ENCODE data around the gene S100B.

Gene S100B

DNA sequence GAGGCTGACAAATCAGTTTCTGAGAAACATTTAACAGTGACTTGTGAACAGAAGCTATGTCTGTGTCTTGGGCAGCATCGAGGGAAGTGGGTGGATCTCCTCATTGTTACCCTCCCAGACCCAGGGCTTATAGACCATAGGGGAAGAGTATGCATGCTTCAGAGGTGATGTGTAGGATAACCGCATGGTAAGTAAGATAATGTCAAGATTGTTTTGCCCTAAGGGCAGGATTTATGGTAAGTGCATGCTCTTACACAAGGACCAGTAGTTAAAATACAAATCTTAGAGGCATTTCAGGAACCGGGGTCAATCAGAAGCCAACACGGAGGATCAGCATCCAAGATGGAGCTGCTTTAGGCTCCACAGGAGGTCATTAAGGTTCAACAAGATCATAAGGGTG is 22.8 kb upstream of the S100B start:
- Histone ChIP-seq H4K8ac (ENCODE audit: low read depth, low read length) (no peak overlapping the region), H3K23ac (ENCODE audit: low read depth, low read length, poor library complexity) (no peak overlapping the region), H3K36me3 (replicated peaks in 1 of 2; ENCODE audit: control insufficient read depth in 2 of 2, insufficient read depth in 2 of 2, low read length in 2 of 2) (no peaks in the 10 kb centered on the region), H2AFZ (ENCODE audit: low read length) (no peak overlapping the region), H2AK5ac (ENCODE audit: low read depth, low read length) (no peak overlapping the region), H2BK120ac (ENCODE audit: low read depth, low read length) (no peak overlapping the region), H2BK5ac (ENCODE audit: low read length) (no peak overlapping the region), H4K91ac (ENCODE audit: low read depth, low read length, poor library complexity) (no peak overlapping the region), H3K4ac (ENCODE audit: low read length) (no peak overlapping the region), H3K27ac (replicated peaks; ENCODE audit: low read length) (no peak overlapping the region), H3K9ac (ENCODE audit: low read depth, low read length, poor library complexity) (no peak overlapping the region), H3K4me3 (ENCODE audit: low read length in 2 of 2) (no peak overlapping the region), H3K79me1 (ENCODE audit: low read depth, low read length) (no peaks in the 10 kb centered on the region), H3K18ac (ENCODE audit: low read length) (no peak overlapping the region), H2BK15ac (ENCODE audit: low read length) (no peak overlapping the region), H2BK12ac (ENCODE audit: low read length) (no peak overlapping the region), H3K9me3 (replicated peaks in 1 of 2; ENCODE audit: control insufficient read depth in 2 of 2, insufficient read depth in 1 of 2, low read depth in 1 of 2, low read length in 2 of 2) (peaks cover 16 to 38% of the 10 kb centered on the region in 2 donors), H3K4me1 (ENCODE audit: control insufficient read depth in 2 of 2, insufficient read depth in 1 of 2, low read depth in 1 of 2, low read length in 2 of 2) (peaks cover 2 to 3% of the 10 kb centered on the region in 2 donors), H3K4me2 (ENCODE audit: insufficient read depth, low read length, poor library complexity, severe bottlenecking) (no peak overlapping the region), H3K27me3 (ENCODE audit: control insufficient read depth in 3 of 3, insufficient read depth in 3 of 3, low read depth in 1 of 3, low read length in 3 of 3) (no peaks in the 10 kb centered on the region), H3K14ac (ENCODE audit: low read length) (no peak overlapping the region)
- no peak for DNase-seq (ENCODE audit: low spot score)
- WGBS, 2 donors (ENCODE audit: extremely low coverage in 2 of 2, insufficient read length in 2 of 2, insufficient replicate concordance in 1 of 2) = no CpG with 5 or more reads among the region's 4 CpGs

DNA sequence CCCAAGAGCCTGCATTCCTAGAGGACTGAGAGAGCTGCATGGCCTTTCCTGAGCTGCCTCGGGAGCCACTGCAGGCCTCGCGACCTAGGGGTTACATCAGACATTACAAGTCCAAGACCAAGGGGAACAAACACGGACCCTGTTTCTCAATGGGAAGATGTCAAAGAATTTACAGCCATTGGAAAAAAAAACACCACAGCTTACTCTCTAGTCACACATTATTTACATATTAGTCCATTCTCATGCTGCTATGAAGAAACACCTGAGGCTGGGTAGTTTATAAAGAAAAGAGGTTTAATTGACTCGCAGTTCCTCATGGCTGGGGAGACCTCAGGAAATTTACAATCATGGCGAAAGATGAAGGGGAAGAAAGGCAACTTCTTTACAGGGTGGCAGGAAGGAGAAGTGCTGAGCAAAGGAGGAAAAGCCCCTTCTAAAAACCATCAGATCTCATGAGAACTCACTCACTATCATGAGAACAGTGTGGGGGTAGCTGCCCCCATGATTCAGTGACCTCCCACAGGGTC is 22.2 kb upstream of the S100B start:
- Histone ChIP-seq H3K4ac (ENCODE audit: low read length) (no peak overlapping the region), H3K14ac (ENCODE audit: low read length) (no peak overlapping the region), H2AFZ (ENCODE audit: low read length) (no peak overlapping the region), H3K4me2 (ENCODE audit: insufficient read depth, low read length, poor library complexity, severe bottlenecking) (no peak overlapping the region), H3K23ac (ENCODE audit: low read depth, low read length, poor library complexity) (no peak overlapping the region), H3K27me3 (ENCODE audit: control insufficient read depth in 3 of 3, insufficient read depth in 3 of 3, low read depth in 1 of 3, low read length in 3 of 3) (no peaks in the 10 kb centered on the region), H3K9me3 (replicated peaks in 1 of 2; ENCODE audit: control insufficient read depth in 2 of 2, insufficient read depth in 1 of 2, low read depth in 1 of 2, low read length in 2 of 2) (peaks cover 16 to 38% of the 10 kb centered on the region in 2 donors), H3K9ac (ENCODE audit: low read depth, low read length, poor library complexity) (no peak overlapping the region), H3K27ac (replicated peaks; ENCODE audit: low read length) (no peak overlapping the region), H3K4me3 (ENCODE audit: low read length in 2 of 2) (no peak overlapping the region), H3K4me1 (ENCODE audit: control insufficient read depth in 2 of 2, insufficient read depth in 1 of 2, low read depth in 1 of 2, low read length in 2 of 2) (peaks cover 2 to 7% of the 10 kb centered on the region in 2 donors), H3K79me1 (ENCODE audit: low read depth, low read length) (no peaks in the 10 kb centered on the region), H2BK120ac (ENCODE audit: low read depth, low read length) (no peak overlapping the region), H2BK12ac (ENCODE audit: low read length) (no peak overlapping the region), H2AK5ac (ENCODE audit: low read depth, low read length) (peak overlapping the region; percentile 8), H3K36me3 (replicated peaks in 1 of 2; ENCODE audit: control insufficient read depth in 2 of 2, insufficient read depth in 2 of 2, low read length in 2 of 2) (no peaks in the 10 kb centered on the region), H4K91ac (ENCODE audit: low read depth, low read length, poor library complexity) (peak overlapping the region; percentile 67), H2BK5ac (ENCODE audit: low read length) (no peak overlapping the region), H3K18ac (ENCODE audit: low read length) (no peak overlapping the region), H2BK15ac (ENCODE audit: low read length) (no peak overlapping the region), H4K8ac (ENCODE audit: low read depth, low read length) (no peak overlapping the region)
- no CpG with 5 or more reads among the region's 6 CpGs for WGBS, 2 donors (ENCODE audit: extremely low coverage in 2 of 2, insufficient read length in 2 of 2, insufficient replicate concordance in 1 of 2)
- DNase-seq (ENCODE audit: low spot score) = no peak

DNA sequence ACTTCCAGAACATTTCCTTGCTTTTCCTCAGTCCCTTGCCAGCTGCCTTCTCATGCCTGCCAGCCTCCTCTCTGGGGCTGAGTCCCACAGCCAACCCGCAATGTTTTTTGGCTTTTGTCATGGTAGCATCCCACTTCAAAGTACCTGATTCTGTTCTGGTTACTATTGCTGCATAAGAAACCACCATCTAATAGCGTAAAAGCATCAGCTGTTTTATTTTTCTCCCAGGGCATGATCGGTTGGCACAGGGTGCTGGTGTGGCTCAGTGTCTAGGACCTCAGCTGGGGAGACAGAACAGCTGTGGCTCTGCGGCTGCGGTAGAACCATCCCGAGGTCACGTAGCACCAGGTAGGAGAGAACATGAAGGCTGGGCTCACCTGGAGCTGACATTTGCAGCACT is 21.7 kb upstream of the S100B start:
- Histone ChIP-seq H4K91ac (ENCODE audit: low read depth, low read length, poor library complexity) (peak overlapping the region; percentile 67), H3K27me3 (ENCODE audit: control insufficient read depth in 3 of 3, insufficient read depth in 3 of 3, low read depth in 1 of 3, low read length in 3 of 3) (no peaks in the 10 kb centered on the region), H3K36me3 (replicated peaks in 1 of 2; ENCODE audit: control insufficient read depth in 2 of 2, insufficient read depth in 2 of 2, low read length in 2 of 2) (no peaks in the 10 kb centered on the region), H3K4me3 (ENCODE audit: low read length in 2 of 2) (no peak overlapping the region), H3K9me3 (replicated peaks in 1 of 2; ENCODE audit: control insufficient read depth in 2 of 2, insufficient read depth in 1 of 2, low read depth in 1 of 2, low read length in 2 of 2) (peaks cover 16 to 38% of the 10 kb centered on the region in 2 donors), H3K79me1 (ENCODE audit: low read depth, low read length) (no peaks in the 10 kb centered on the region), H3K9ac (ENCODE audit: low read depth, low read length, poor library complexity) (no peak overlapping the region), H2BK5ac (ENCODE audit: low read length) (no peak overlapping the region), H2BK15ac (ENCODE audit: low read length) (no peak overlapping the region), H2BK120ac (ENCODE audit: low read depth, low read length) (no peak overlapping the region), H2AFZ (ENCODE audit: low read length) (no peak overlapping the region), H3K18ac (ENCODE audit: low read length) (no peak overlapping the region), H4K8ac (ENCODE audit: low read depth, low read length) (no peak overlapping the region), H3K4me2 (ENCODE audit: insufficient read depth, low read length, poor library complexity, severe bottlenecking) (no peak overlapping the region), H3K4me1 (ENCODE audit: control insufficient read depth in 2 of 2, insufficient read depth in 1 of 2, low read depth in 1 of 2, low read length in 2 of 2) (peaks cover 6 to 12% of the 10 kb centered on the region in 2 donors), H2AK5ac (ENCODE audit: low read depth, low read length) (peak overlapping the region; percentile 8), H3K27ac (replicated peaks; ENCODE audit: low read length) (no peak overlapping the region), H3K14ac (ENCODE audit: low read length) (no peak overlapping the region), H3K4ac (ENCODE audit: low read length) (no peak overlapping the region), H2BK12ac (ENCODE audit: low read length) (no peak overlapping the region), H3K23ac (ENCODE audit: low read depth, low read length, poor library complexity) (no peak overlapping the region)
- no peak for DNase-seq (ENCODE audit: low spot score)
- no CpG with 5 or more reads among the region's 7 CpGs for WGBS, 2 donors (ENCODE audit: extremely low coverage in 2 of 2, insufficient read length in 2 of 2, insufficient replicate concordance in 1 of 2)

DNA sequence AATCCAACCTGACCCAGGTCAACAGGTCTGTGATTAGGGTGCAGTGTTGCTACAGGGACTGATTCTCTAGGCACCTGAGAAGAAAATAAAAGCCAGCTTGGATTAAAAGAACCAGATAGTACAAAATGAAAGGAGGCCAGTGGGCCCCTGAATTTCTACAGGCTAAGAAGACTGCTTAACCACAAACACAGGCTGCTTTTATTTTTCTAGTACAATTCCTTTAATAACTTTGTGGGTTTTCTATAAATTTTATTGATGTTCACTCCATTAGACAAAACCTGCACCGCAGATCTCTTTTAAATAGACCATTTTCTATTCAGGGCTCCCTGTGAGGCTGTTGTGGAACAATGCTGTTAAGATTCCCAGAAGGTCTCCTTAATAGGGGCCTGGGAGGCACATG is 20.9 kb upstream of the S100B start:
- H3K4me3 ChIP-seq (ENCODE audit: low read length in 2 of 2) = no peak overlapping the region
- no peak overlapping the region for H4K8ac ChIP-seq (ENCODE audit: low read depth, low read length)
- H3K79me1 ChIP-seq (ENCODE audit: low read depth, low read length) = no peaks in the 10 kb centered on the region
- no peak overlapping the region for H3K14ac ChIP-seq (ENCODE audit: low read length)
- H3K9me3 ChIP-seq (replicated peaks in 1 of 2; ENCODE audit: control insufficient read depth in 2 of 2, insufficient read depth in 1 of 2, low read depth in 1 of 2, low read length in 2 of 2) = peaks cover 16 to 40% of the 10 kb centered on the region in 2 donors
- H3K18ac ChIP-seq (ENCODE audit: low read length) = no peak overlapping the region
- H4K91ac ChIP-seq (ENCODE audit: low read depth, low read length, poor library complexity) = no peak overlapping the region
- DNase-seq (ENCODE audit: low spot score) = no peak
- H3K27ac ChIP-seq (replicated peaks; ENCODE audit: low read length) = no peak overlapping the region
- no peak overlapping the region for H2AK5ac ChIP-seq (ENCODE audit: low read depth, low read length)
- no peak overlapping the region for H2BK12ac ChIP-seq (ENCODE audit: low read length)
- peaks cover 13 to 20% of the 10 kb centered on the region in 2 donors for H3K4me1 ChIP-seq (ENCODE audit: control insufficient read depth in 2 of 2, insufficient read depth in 1 of 2, low read depth in 1 of 2, low read length in 2 of 2)
- H3K4ac ChIP-seq (ENCODE audit: low read length) = no peak overlapping the region
- H2AFZ ChIP-seq (ENCODE audit: low read length) = no peak overlapping the region
- no peak overlapping the region for H3K4me2 ChIP-seq (ENCODE audit: insufficient read depth, low read length, poor library complexity, severe bottlenecking)
- no peak overlapping the region for H3K9ac ChIP-seq (ENCODE audit: low read depth, low read length, poor library complexity)
- H3K36me3 ChIP-seq (replicated peaks in 1 of 2; ENCODE audit: control insufficient read depth in 2 of 2, insufficient read depth in 2 of 2, low read length in 2 of 2) = no peaks in the 10 kb centered on the region
- H3K27me3 ChIP-seq (ENCODE audit: control insufficient read depth in 3 of 3, insufficient read depth in 3 of 3, low read depth in 1 of 3, low read length in 3 of 3) = no peaks in the 10 kb centered on the region
- no CpG with 5 or more reads among the region's 1 CpG for WGBS, 2 donors (ENCODE audit: extremely low coverage in 2 of 2, insufficient read length in 2 of 2, insufficient replicate concordance in 1 of 2)
- H2BK15ac ChIP-seq (ENCODE audit: low read length) = no peak overlapping the region
- H3K23ac ChIP-seq (ENCODE audit: low read depth, low read length, poor library complexity) = no peak overlapping the region
- no peak overlapping the region for H2BK120ac ChIP-seq (ENCODE audit: low read depth, low read length)
- H2BK5ac ChIP-seq (ENCODE audit: low read length) = no peak overlapping the region

Measured in neuronal stem cell (in vitro differentiated cells).